Activated B cell treated with CpG ODN at 0.5 μM for 24 hours (primary cell): ENCODE data around the gene KCNE4. TPM values are rescaled to one million over a fixed set of nuclear protein-coding genes. Genes with fewer than 3 reads are reported as not detected.

Source experiments
- ATAC-seq: fragments of 200-7000 bp; cut with Tn5 transposase; one replicate; pipeline ENCODE4 v1.10.0; 2021; ENCODE audit warnings: low read depth, mild to moderate bottlenecking, moderate library complexity
- CTCF ChIA-PET: fragments of 350-600 bp; sonication (Branson Sonifier 250); formaldehyde crosslinking; loops from one replicate; lab custom pipeline; 2021; ENCODE audit warnings: antibody characterized with exemption; lab: Charles Lee
- POLR2A ChIA-PET: fragments of 350-600 bp; sonication (Branson Sonifier 250); formaldehyde crosslinking; loops from one replicate; lab custom pipeline; 2021; ENCODE audit warnings: antibody characterized with exemption; lab: Charles Lee
- DNase-seq: peaks from one replicate; pipeline ENCODE4 v3.0.0; 2022
- H3K27ac Mint-ChIP-seq: one replicate; pipeline ENCODE4 v1.8.0; 2020; ENCODE audit warnings: mixed read lengths
- H3K27me3 Mint-ChIP-seq: one replicate; pipeline ENCODE4 v1.8.0; 2021; ENCODE audit warnings: mixed read lengths
- H3K36me3 Mint-ChIP-seq: one replicate; pipeline ENCODE4 v1.8.0; 2021; ENCODE audit warnings: low read depth, mixed read lengths
- H3K4me1 Mint-ChIP-seq: one replicate; pipeline ENCODE4 v1.8.0; 2021; ENCODE audit warnings: mixed read lengths
- H3K4me3 Mint-ChIP-seq: one replicate; pipeline ENCODE4 v1.8.0; 2020; ENCODE audit warnings: mild to moderate bottlenecking, mixed read lengths
- H3K9me3 Mint-ChIP-seq: one replicate; pipeline ENCODE4 v1.8.0; 2020; ENCODE audit warnings: mixed read lengths
- intact Hi-C: fragments of 100-400 bp; cut with micrococcal nuclease; formaldehyde crosslinking; loops from one replicate; pipeline ENCODE4 v1.15.1; 2024
- total RNA-seq: library from RNA; stranded (reverse); gene quantifications from 2 replicates; pipeline ENCODE4 v1.2.3, GENCODE V29; 2022
- TF ChIP-seq, protein P1 (sequence below): fragments of 200-600 bp; IDR thresholded peaks from one replicate; pipeline ENCODE4 v1.8.0; 2022; ENCODE audit warnings: antibody characterized with exemption, mild to moderate bottlenecking

The KCNE4 gene
- total RNA-seq, 1 donor from 2014 or later = not detected

- CTCF ChIA-PET = no interaction called here
Measured at GRCh38 chr2:223049356-223049755, 2.6 kb upstream of the KCNE4 start.

DNA sequence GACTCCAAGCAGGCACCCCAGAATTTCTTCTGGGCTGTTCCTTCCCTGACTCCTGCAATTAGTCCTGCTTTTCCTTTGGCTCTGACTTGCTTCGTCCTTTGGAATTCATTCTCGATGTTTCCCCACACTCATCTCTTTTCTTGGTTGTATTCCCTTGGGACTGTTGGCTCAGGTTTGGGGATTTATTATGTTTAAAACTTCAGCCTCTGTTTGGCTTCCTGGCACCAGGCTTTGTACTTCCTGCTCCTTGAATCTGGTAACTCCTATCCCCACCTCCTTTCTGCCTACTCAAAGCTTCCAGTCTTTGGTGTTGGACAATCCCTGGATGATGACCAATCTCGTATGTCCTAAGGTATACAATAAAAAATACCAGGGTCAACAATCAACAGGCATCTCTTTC lies 1.8 kb upstream of the KCNE4 start:
- DNase-seq (no peak), ATAC-seq (no peak)
- H3K27me3 Mint-ChIP-seq = peaks cover 3% of the 10 kb centered on the region
- no peak overlapping the region for H3K27ac Mint-ChIP-seq
- H3K4me1 Mint-ChIP-seq = no peaks in the 10 kb centered on the region
- POLR2A ChIA-PET = no interaction called here
- H3K9me3 Mint-ChIP-seq = no peaks in the 10 kb centered on the region
- intact Hi-C loops = no loop called here
- no peak overlapping the region for H3K4me3 Mint-ChIP-seq
- H3K36me3 Mint-ChIP-seq = no peaks in the 10 kb centered on the region
- TF ChIP-seq, protein P1, sequence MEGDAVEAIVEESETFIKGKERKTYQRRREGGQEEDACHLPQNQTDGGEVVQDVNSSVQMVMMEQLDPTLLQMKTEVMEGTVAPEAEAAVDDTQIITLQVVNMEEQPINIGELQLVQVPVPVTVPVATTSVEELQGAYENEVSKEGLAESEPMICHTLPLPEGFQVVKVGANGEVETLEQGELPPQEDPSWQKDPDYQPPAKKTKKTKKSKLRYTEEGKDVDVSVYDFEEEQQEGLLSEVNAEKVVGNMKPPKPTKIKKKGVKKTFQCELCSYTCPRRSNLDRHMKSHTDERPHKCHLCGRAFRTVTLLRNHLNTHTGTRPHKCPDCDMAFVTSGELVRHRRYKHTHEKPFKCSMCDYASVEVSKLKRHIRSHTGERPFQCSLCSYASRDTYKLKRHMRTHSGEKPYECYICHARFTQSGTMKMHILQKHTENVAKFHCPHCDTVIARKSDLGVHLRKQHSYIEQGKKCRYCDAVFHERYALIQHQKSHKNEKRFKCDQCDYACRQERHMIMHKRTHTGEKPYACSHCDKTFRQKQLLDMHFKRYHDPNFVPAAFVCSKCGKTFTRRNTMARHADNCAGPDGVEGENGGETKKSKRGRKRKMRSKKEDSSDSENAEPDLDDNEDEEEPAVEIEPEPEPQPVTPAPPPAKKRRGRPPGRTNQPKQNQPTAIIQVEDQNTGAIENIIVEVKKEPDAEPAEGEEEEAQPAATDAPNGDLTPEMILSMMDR = no peak
- CTCF ChIA-PET = no interaction called here

More at GRCh38 chr2:223049356-223049755, 2.6 kb upstream of the KCNE4 start:
- Mint-ChIP-seq H3K4me3 (no peak overlapping the region), H3K9me3 (no peaks in the 10 kb centered on the region), H3K27ac (no peak overlapping the region), H3K36me3 (no peaks in the 10 kb centered on the region), H3K4me1 (no peaks in the 10 kb centered on the region), H3K27me3 (peaks cover 5% of the 10 kb centered on the region)
- no peak for DNase-seq
- POLR2A ChIA-PET = no interaction called here
- ATAC-seq = no peak
- intact Hi-C loops = no loop called here
- TF ChIP-seq, protein P1 = no peak

- no peaks in the 10 kb centered on the region for H3K9me3 Mint-ChIP-seq
Measured at GRCh38 chr2:223050900-223051504, 988 bp upstream of the KCNE4 start.

GRCh38 chr2:223052548-223053483 lies 826 bp downstream of the KCNE4 start:
- Mint-ChIP-seq H3K4me1 (no peaks in the 10 kb centered on the region), H3K27ac (no peak overlapping the region), H3K4me3 (no peak overlapping the region), H3K36me3 (no peaks in the 10 kb centered on the region), H3K27me3 (no peaks in the 10 kb centered on the region), H3K9me3 (no peaks in the 10 kb centered on the region)
- TF ChIP-seq, protein P1 = no peak
- DNase-seq (no peak), ATAC-seq (no peak)
- ChIA-PET POLR2A (no interaction called here), CTCF (no interaction called here)
- intact Hi-C loops = no loop called here

More at GRCh38 chr2:223050900-223051504, 988 bp upstream of the KCNE4 start:
- no peak for DNase-seq
- TF ChIP-seq, protein P1 = no peak
- no peaks in the 10 kb centered on the region for H3K4me1 Mint-ChIP-seq
- intact Hi-C loops = no loop called here
- H3K36me3 Mint-ChIP-seq = no peaks in the 10 kb centered on the region
- H3K27ac Mint-ChIP-seq = no peak overlapping the region
- no peak overlapping the region for H3K4me3 Mint-ChIP-seq
- no peaks in the 10 kb centered on the region for H3K27me3 Mint-ChIP-seq
- ATAC-seq = no peak
- ChIA-PET CTCF (no interaction called here), POLR2A (no interaction called here)

GRCh38 chr2:223053484-223054192 lies 1.6 kb downstream of the KCNE4 start:
- no peaks in the 10 kb centered on the region for H3K4me1 Mint-ChIP-seq
- POLR2A ChIA-PET = no interaction called here

More at GRCh38 chr2:223053484-223054192, 1.6 kb downstream of the KCNE4 start:
- DNase-seq = no peak
- no peak for ATAC-seq
- TF ChIP-seq, protein P1 = no peak
- CTCF ChIA-PET = no interaction called here
- H3K4me3 Mint-ChIP-seq = no peak overlapping the region
- intact Hi-C loops = no loop called here
- H3K27ac Mint-ChIP-seq = no peak overlapping the region
- H3K27me3 Mint-ChIP-seq = no peaks in the 10 kb centered on the region
- H3K36me3 Mint-ChIP-seq = no peaks in the 10 kb centered on the region
- no peaks in the 10 kb centered on the region for H3K9me3 Mint-ChIP-seq
